ENCODE measurements around the gene TRIP4.

The TRIP4 gene

GRCh38 chr15:64502151-64502550 lies 114.5 kb downstream of the TRIP4 start:
- no peak for TF ChIP-seq CTCF (IDR thresholded peaks at IDR 0.05; ENCODE audit: low read length)
- Histone ChIP-seq H3K36me3 (ENCODE audit: insufficient read depth, low read length) (peaks cover 49% of the 10 kb centered on the region), H3K27me3 (ENCODE audit: insufficient read depth, low read length) (no peaks in the 10 kb centered on the region), H3K9ac (ENCODE audit: low read length) (no peak overlapping the region), H3K79me2 (ENCODE audit: insufficient read depth, low read length) (peaks cover 17% of the 10 kb centered on the region; the same call in 1 of the 2 replicates), H3F3A (ENCODE audit: insufficient read depth, low read length) (peaks cover 4% of the 10 kb centered on the region; the same call in 1 of the 2 replicates), H3K4me3 (ENCODE audit: low read depth, low read length, poor library complexity, severe bottlenecking) (no peak overlapping the region), H3K9me2 (ENCODE audit: low read depth, low read length) (no peaks in the 10 kb centered on the region), H2AFZ (ENCODE audit: low read length) (no peak overlapping the region), H3K9me3 (ENCODE audit: low read length) (no peaks in the 10 kb centered on the region), H4K20me1 (ENCODE audit: insufficient read depth, low read length) (no peaks in the 10 kb centered on the region), H3K4me2 (ENCODE audit: low read length) (no peak overlapping the region), H3K4me1 (ENCODE audit: insufficient read depth, low read length, severe bottlenecking) (peaks cover 26% of the 10 kb centered on the region), H3K27ac (ENCODE audit: low read depth, low read length, poor library complexity, severe bottlenecking) (no peak overlapping the region)

- Histone ChIP-seq H3K79me2 (ENCODE audit: insufficient read depth, low read length) (peaks cover 15% of the 10 kb centered on the region), H3K4me1 (ENCODE audit: insufficient read depth, low read length, severe bottlenecking) (peaks cover 30% of the 10 kb centered on the region), H3K27me3 (ENCODE audit: insufficient read depth, low read length) (no peaks in the 10 kb centered on the region), H3K36me3 (ENCODE audit: insufficient read depth, low read length) (peaks cover 49% of the 10 kb centered on the region), H3F3A (ENCODE audit: insufficient read depth, low read length) (peaks cover 4% of the 10 kb centered on the region; the same call in 1 of the 2 replicates), H3K9ac (ENCODE audit: low read length) (no peak overlapping the region), H2AFZ (ENCODE audit: low read length) (no peak overlapping the region), H3K9me3 (ENCODE audit: low read length) (no peaks in the 10 kb centered on the region), H3K27ac (ENCODE audit: low read depth, low read length, poor library complexity, severe bottlenecking) (no peak overlapping the region), H3K4me2 (ENCODE audit: low read length) (peak overlapping the region; percentile 38; the same call in 1 of the 2 replicates), H3K9me2 (ENCODE audit: low read depth, low read length) (no peaks in the 10 kb centered on the region), H3K4me3 (ENCODE audit: low read depth, low read length, poor library complexity, severe bottlenecking) (no peak overlapping the region), H4K20me1 (ENCODE audit: insufficient read depth, low read length) (no peaks in the 10 kb centered on the region)
- TF ChIP-seq EZH2 (IDR thresholded peaks at IDR 0.05; ENCODE audit: borderline replicate concordance, low read length) (no peak), CTCF (IDR thresholded peaks at IDR 0.05; ENCODE audit: low read length) (no peak)
Measured at GRCh38 chr15:64502551-64502950, 114.9 kb downstream of the TRIP4 start.

GRCh38 chr15:64503197-64503596 lies 115.6 kb downstream of the TRIP4 start:
- Histone ChIP-seq H3K9me3 (ENCODE audit: low read length) (no peaks in the 10 kb centered on the region), H3K9me2 (ENCODE audit: low read depth, low read length) (no peaks in the 10 kb centered on the region), H3K4me2 (ENCODE audit: low read length) (peak overlapping the region; percentile 38), H3K4me1 (ENCODE audit: insufficient read depth, low read length, severe bottlenecking) (peaks cover 37% of the 10 kb centered on the region), H3K79me2 (ENCODE audit: insufficient read depth, low read length) (peaks cover 21% of the 10 kb centered on the region), H3F3A (ENCODE audit: insufficient read depth, low read length) (peaks cover 4% of the 10 kb centered on the region; the same call in 1 of the 2 replicates), H2AFZ (ENCODE audit: low read length) (no peak overlapping the region), H3K36me3 (ENCODE audit: insufficient read depth, low read length) (peaks cover 49% of the 10 kb centered on the region), H3K9ac (ENCODE audit: low read length) (peak overlapping the region; percentile 30; the same call in 1 of the 2 replicates), H3K4me3 (ENCODE audit: low read depth, low read length, poor library complexity, severe bottlenecking) (peak overlapping the region; percentile 8), H3K27ac (ENCODE audit: low read depth, low read length, poor library complexity, severe bottlenecking) (peak overlapping the region; percentile 52), H4K20me1 (ENCODE audit: insufficient read depth, low read length) (no peaks in the 10 kb centered on the region), H3K27me3 (ENCODE audit: insufficient read depth, low read length) (no peaks in the 10 kb centered on the region)
- no peak for TF ChIP-seq CTCF (IDR thresholded peaks at IDR 0.05; ENCODE audit: low read length)
